ENCODE data around the gene ZCWPW1. TPM values are rescaled to one million over a fixed set of nuclear protein-coding genes. Genes with fewer than 3 reads are reported as not detected.

Gene ZCWPW1
- total and polyA plus RNA-seq, 2 of the 8 experiments (the other 6 are each of a cell fraction or from before 2014, with no cell fraction given), result 0.51 to 1.4 TPM

DNA sequence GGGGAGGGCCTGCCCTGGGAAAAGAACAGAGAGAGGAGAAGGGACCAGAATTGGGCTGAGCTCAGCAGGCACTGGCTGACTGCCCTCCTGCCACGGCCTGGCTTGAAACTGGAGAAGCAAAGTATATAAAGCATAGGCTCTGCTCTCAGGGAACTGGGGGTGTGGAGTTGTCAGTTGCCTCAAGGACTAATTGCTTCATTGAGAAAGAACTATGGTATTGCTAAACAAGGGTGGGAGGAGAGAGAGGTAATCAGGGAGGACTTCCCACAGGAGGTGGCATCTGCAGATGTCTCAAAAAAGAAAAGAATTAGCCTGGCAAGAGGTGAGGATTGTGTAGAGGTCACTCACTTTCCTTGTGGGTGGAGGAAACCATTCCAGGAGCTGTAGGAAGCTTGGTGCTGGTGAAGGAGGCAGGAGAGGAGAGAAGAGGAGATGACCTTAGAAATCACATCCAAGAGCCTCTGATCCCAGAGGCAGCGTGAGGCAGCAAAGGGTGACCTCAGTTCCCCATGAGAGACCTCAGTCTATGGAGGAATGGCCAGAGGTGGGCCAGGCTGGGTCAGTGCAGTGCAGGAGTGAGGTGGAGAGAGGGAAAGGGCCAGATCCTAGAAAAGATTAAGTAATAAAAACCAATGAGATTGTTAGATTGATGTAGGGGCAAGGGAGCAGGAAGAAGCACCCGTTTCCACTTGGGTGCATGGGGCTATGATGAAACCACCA lies 68.2 kb downstream of the ZCWPW1 start:
- Histone ChIP-seq H2BK15ac (ENCODE audit: low read length) (no peak overlapping the region), H3K56ac (replicated peaks; ENCODE audit: insufficient read length, low read depth, low read length) (no peak overlapping the region), H3K4me1 (replicated peaks in 1 of 4; ENCODE audit: control insufficient read depth in 3 of 4, insufficient read depth in 4 of 4, low read length in 3 of 4) (no peaks in the 10 kb centered on the region), H3K9ac (replicated peaks in 1 of 4; ENCODE audit: extremely low read depth in 1 of 4, low read depth in 3 of 4, low read length in 3 of 4) (no peak overlapping the region), H4K8ac (ENCODE audit: extremely low read depth, insufficient read depth, low read length) (no peak overlapping the region), H3K4ac (replicated peaks; ENCODE audit: insufficient read length, low read depth, low read length) (no peak overlapping the region), H2BK20ac (ENCODE audit: low read length) (no peak overlapping the region), H3K79me2 (ENCODE audit: control insufficient read depth in 1 of 2, insufficient read depth in 2 of 2, low read length in 2 of 2) (no peaks in the 10 kb centered on the region), H3K23ac (ENCODE audit: insufficient read length) (no peak overlapping the region), H2BK5ac (ENCODE audit: low read depth, low read length) (no peak overlapping the region), H4K91ac (replicated peaks; ENCODE audit: insufficient read length, low read length) (no peak overlapping the region), H3K27me3 (replicated peaks in 1 of 4; ENCODE audit: control insufficient read depth in 3 of 4, extremely low read depth in 1 of 4, insufficient read depth in 3 of 4, low read length in 3 of 4) (no peaks in the 10 kb centered on the region), H2AK5ac (ENCODE audit: low read depth, low read length) (no peak overlapping the region), H3K27ac (ENCODE audit: low read depth, low read length) (no peak overlapping the region), H3K9me3 (ENCODE audit: insufficient read depth in 2 of 2, low read depth in 1 of 2, low read length in 1 of 2) (no peaks in the 10 kb centered on the region), H3K4me3 (ENCODE audit: extremely low read depth in 1 of 4, insufficient read depth in 2 of 4, low read depth in 3 of 4, low read length in 4 of 4) (no peak overlapping the region), H3K79me1 (ENCODE audit: low read depth, low read length) (no peaks in the 10 kb centered on the region), H3K4me2 (ENCODE audit: insufficient read depth in 1 of 2, low read depth in 2 of 2, low read length in 2 of 2) (no peak overlapping the region), H4K5ac (ENCODE audit: insufficient read length, low read depth, low read length) (no peak overlapping the region), H2BK120ac (replicated peaks; ENCODE audit: low read depth, low read length) (no peak overlapping the region), H3K18ac (ENCODE audit: extremely low read depth, low read length) (no peak overlapping the region), H4K20me1 (replicated peaks in 1 of 2; ENCODE audit: control insufficient read depth in 1 of 2, insufficient read depth in 2 of 2, low read length in 2 of 2) (peaks cover 0 to 7% of the 10 kb centered on the region in 2 experiments), H3K36me3 (ENCODE audit: control insufficient read depth in 2 of 4, insufficient read depth in 4 of 4, low read length in 3 of 4) (peaks cover 24 to 67% (median 49%) of the 10 kb centered on the region in 4 experiments), H3K23me2 (ENCODE audit: low read depth, low read length) (no peaks in the 10 kb centered on the region), H2BK12ac (ENCODE audit: low read depth, low read length) (no peak overlapping the region), H2AFZ (ENCODE audit: low read length) (no peak overlapping the region), H3K14ac (ENCODE audit: insufficient read length) (no peak overlapping the region)
- POLR2A ChIA-PET (ENCODE audit: partially characterized antibody), result interaction anchor here (0.6 to 2.3 kb wide), 6 partner anchors 9 to 205 kb away, joined by 3 to 12 read pairs (median 4); partner anchors contain the start of genes MEPCE and ZCWPW1
- CTCF ChIA-PET (ENCODE audit: partially characterized antibody), result interaction anchor here (1.2 to 2.3 kb wide), 3 partner anchors 9 to 47 kb away, joined by 3 to 14 read pairs (median 5); no protein-coding TSS in a partner anchor
- DNase-seq (ENCODE audit: low read depth in 1 of 2, low spot score in 2 of 2) (no peak), FAIRE-seq (no peak)
- 98% methylated on average over 3 of the region's 3 CpGs; no CpG with 5 or more reads in 1 of the 2 experiments for WGBS, 2 experiments (ENCODE audit: extremely low coverage in 1 of 2, insufficient coverage in 1 of 2, insufficient read length in 1 of 2, insufficient replicate concordance in 2 of 2, low coverage in 1 of 2, low lambda C conversion rate in 2 of 2, missing lambda C conversion rate in 1 of 2)
- TF ChIP-seq TCF12 (IDR thresholded peaks at IDR 0.05; ENCODE audit: low read depth, low read length) (no peak), FOSL1 (IDR thresholded peaks at IDR 0.05; ENCODE audit: insufficient read depth, low read depth, low read length) (no peak), TBP (IDR thresholded peaks at IDR 0.05; ENCODE audit: low read depth, low read length) (no peak), SIX5 (IDR thresholded peaks at IDR 0.05; ENCODE audit: low read depth, low read length) (no peak), BCL11A (IDR thresholded peaks at IDR 0.05; ENCODE audit: low read depth in 2 of 2, low read length in 2 of 2) (no peak), RBBP5 (IDR thresholded peaks at IDR 0.05; ENCODE audit: borderline replicate concordance, low read depth, low read length) (no peak), EGR1 (IDR thresholded peaks at IDR 0.05; ENCODE audit: borderline replicate concordance, low read depth, low read length) (no peak), SUZ12 (IDR thresholded peaks at IDR 0.05; ENCODE audit: low read length) (no peak), JUN (IDR thresholded peaks at IDR 0.05; ENCODE audit: low read depth, low read length) (no peak), TAF1 (IDR thresholded peaks at IDR 0.05; ENCODE audit: low read depth, low read length) (no peak), TEAD4 (IDR thresholded peaks at IDR 0.05; ENCODE audit: low read depth, low read length) (no peak), KDM1A (IDR thresholded peaks at IDR 0.05; ENCODE audit: borderline replicate concordance, low read length) (no peak)
- TF ChIP-seq, protein P1, sequence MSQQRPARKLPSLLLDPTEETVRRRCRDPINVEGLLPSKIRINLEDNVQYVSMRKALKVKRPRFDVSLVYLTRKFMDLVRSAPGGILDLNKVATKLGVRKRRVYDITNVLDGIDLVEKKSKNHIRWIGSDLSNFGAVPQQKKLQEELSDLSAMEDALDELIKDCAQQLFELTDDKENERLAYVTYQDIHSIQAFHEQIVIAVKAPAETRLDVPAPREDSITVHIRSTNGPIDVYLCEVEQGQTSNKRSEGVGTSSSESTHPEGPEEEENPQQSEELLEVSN (IDR thresholded peaks at IDR 0.05), result no peak
